Subcutaneous adipose tissue (tissue), 4 donors: ENCODE measurements around the gene TNS1. TPM values are rescaled to one million over a fixed set of nuclear protein-coding genes. Genes with fewer than 3 reads are reported as not detected.

Experiments used
- total RNA-seq, 4 donors: library from RNA; depleted of rRNA; stranded (reverse); fragments of >200 nt; gene quantifications; one replicate each; pipeline ENCODE4 v1.1.0, GENCODE V29; 2016
- TF ChIP-seq, protein P1 (sequence below): fragments of 450-650 bp; IDR thresholded peaks from one replicate; pipeline ENCODE4 v1.5.1; 2016; ENCODE audit warnings: low read depth, mild to moderate bottlenecking, control low read depth, antibody characterized with exemption, moderate library complexity

TNS1 gene
- total RNA-seq, 4 donors from 2014 or later, result 310 to 1,168 (median 450) TPM

DNA sequence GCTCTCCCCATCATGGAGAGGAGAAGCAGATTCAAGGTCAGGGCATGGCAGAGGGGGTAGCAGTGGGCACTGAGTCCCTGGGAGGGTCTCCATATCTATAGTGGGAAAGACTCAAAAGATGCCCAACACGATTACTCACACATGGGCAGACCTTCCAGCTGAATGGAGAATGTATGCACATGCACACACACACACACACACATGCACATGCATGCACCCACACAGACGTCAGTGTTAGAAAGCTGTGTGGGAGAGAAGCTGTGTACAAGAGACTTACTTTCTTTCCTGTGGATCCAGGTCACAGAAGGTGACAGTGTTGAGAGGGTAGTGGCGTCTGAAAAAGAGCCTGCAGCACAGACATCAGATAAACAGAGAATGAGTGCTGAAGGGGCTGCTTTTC, 194.5 kb downstream of the TNS1 start:
- TF ChIP-seq, protein P1, sequence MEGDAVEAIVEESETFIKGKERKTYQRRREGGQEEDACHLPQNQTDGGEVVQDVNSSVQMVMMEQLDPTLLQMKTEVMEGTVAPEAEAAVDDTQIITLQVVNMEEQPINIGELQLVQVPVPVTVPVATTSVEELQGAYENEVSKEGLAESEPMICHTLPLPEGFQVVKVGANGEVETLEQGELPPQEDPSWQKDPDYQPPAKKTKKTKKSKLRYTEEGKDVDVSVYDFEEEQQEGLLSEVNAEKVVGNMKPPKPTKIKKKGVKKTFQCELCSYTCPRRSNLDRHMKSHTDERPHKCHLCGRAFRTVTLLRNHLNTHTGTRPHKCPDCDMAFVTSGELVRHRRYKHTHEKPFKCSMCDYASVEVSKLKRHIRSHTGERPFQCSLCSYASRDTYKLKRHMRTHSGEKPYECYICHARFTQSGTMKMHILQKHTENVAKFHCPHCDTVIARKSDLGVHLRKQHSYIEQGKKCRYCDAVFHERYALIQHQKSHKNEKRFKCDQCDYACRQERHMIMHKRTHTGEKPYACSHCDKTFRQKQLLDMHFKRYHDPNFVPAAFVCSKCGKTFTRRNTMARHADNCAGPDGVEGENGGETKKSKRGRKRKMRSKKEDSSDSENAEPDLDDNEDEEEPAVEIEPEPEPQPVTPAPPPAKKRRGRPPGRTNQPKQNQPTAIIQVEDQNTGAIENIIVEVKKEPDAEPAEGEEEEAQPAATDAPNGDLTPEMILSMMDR, result no peak

DNA sequence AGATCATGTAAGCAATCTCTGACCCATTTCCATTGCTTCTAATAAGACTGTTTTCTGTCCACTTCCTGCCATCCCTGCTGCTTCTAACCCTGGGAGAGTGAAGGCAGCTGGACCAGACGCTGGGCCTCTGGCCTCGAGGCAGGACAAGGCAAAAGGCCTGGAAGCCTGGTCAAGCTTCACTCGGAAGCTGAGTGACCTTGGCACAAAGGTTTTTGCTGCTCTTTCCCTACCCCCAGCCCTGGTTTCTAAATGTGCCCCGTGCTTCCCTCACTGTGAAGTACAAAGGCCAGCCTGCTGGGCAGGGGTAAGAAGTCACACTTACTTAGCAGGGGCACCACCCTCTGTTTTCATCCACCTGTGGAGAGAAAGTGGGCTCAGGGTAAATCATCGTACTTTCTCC, 195.0 kb downstream of the TNS1 start:
- TF ChIP-seq, protein P1, result no peak

DNA sequence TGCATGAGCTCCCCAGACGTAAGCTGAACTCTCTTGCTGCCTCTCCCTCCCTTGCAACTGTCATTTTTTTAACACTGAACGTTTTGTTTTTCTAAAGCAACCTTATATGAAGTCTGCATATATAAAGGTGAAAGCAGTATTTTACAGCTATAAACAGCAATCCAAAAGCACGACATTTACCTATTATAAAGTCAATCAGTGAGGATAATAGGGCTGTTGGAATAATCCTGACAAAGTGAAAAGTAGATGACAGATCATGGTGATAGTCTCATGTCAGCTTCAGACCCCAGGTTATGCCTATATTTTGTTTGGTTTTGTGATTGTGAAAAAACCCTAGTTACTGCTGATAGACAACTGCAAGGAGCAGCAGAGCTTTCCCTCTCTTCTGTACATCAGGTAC, 195.8 kb downstream of the TNS1 start:
- TF ChIP-seq, protein P1, result no peak

DNA sequence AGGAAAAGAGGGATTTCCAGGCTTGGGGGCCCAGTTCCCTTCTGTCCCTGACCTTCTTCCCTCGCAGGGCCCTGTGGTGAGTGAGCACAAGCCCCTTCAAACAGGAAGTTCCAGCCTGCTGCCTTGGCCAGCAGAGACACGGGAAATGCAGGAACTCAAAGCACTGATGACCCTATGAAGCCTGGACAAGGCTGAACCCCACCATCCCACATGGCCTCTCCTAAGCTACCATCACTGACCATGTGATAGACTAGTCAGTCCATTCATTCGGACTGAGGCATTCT, 196.4 kb downstream of the TNS1 start:
- TF ChIP-seq, protein P1, result no peak

DNA sequence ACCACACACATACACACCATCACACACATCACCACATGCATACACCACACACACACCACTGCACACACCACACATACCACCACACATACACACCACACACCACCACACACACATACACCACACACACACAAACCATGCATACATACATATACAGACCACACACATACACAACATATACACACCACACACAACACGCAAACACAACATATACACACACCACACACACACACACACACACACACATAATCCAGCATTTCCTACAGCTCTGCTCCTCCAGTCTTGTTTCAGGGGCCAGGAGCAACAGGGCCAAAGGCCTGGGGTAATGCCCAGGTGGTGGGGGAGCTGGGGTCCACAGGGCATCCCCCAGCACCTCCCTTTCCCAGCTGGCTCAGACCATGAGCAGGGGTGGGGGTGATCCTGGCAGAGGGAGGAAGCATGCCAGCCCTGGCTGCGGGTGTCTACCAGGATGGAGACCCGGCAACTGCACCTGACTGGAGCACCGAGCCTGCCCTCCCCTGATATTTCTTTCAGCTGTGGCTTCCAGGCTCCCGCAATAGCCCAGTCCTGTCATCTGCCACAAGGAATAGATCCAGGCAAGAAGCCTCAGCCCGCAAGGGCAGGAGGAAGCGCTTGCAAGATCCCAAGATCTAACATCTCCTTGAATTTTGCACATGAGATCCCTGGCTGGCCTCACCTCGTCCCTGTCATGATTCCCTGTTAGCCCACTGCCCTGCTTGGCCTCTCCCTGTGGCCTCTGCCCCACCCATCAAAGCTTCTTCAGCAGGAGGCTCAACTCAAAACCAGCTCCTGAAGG, 196.9 kb downstream of the TNS1 start:
- TF ChIP-seq, protein P1, result no peak

DNA sequence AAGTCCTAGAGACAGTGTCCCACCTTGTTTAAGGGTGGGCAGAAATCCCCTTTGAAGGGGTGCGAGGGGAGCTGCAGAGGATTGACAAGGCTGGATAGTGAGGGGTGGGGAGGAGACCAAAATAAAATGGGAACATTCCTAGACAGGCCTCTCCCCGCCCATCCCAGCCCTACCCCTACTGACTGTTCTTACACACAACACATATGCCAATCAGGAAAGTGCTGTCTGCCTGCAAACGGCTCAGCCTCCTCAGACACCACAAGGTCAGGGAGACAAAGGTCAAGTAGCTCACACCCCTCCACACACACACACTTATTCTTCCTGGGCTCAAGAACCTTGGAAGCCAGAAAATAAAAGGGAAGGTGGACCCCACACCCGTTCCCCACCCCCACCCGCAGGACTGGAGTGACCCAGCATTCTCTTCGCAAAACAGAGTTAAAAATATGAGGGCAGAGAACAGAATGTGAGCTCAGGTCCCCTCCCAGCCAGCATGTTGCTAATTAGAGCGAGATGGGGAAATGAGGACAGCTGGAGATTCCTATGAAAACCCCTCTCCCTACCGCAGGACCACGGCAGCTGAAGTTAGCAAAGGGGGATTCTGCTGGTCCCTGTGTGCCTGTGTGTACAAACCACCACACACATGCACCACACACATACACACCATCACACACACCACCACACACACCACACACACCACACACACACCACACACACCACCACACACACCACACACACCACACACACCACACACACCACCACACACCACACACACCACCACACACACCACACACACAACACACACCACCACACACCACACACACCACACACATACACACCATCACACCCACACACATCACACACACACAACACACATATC, 197.8 kb downstream of the TNS1 start:
- TF ChIP-seq, protein P1, result no peak

DNA sequence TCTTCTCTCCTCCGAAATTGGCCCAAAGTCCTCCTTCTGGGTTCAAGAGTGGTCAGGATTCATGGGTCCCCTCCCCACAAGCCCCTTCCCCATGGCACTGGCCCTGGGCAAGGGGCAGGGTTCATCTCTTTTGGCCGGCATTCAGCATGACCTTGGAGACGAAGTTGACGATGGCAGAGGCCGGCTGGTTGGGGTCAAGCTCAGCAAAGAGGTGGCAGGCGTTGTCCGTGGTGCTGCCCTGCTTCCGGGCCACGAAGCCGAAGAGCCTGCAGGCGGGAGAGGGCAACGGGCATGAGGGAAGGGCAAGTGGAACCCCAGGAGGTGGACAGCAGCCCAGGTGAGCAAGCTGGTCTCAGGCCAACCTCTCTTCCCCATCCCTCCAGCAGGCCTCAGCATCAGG, 198.5 kb downstream of the TNS1 start:
- TF ChIP-seq, protein P1, result no peak
